Ishikawa (cell line): ENCODE measurements around the gene PNMA6F.

Experiments
- CEBPB ChIP-seq: IDR thresholded peaks from 2 replicates; pipeline ENCODE4 v1.6.1; 2012
- CREB1 ChIP-seq: IDR thresholded peaks from 2 replicates; pipeline ENCODE4 v1.6.1; 2012; ENCODE audit warnings: low read depth
- EGR1 ChIP-seq: IDR thresholded peaks from 2 replicates; pipeline ENCODE4 v1.6.1; 2012
- EP300 ChIP-seq: IDR thresholded peaks from 2 replicates; pipeline ENCODE4 v1.6.1; 2012; ENCODE audit warnings: borderline replicate concordance
- FOXM1 ChIP-seq: IDR thresholded peaks from 2 replicates; pipeline ENCODE4 v1.6.1; 2012; ENCODE audit warnings: low read depth, borderline replicate concordance
- MAX ChIP-seq: IDR thresholded peaks from 2 replicates; pipeline ENCODE4 v1.6.1; 2012
- NFIC ChIP-seq: IDR thresholded peaks from 2 replicates; pipeline ENCODE4 v1.6.1; 2012
- RAD21 ChIP-seq: IDR thresholded peaks from 2 replicates; pipeline ENCODE4 v1.6.1; 2012; ENCODE audit warnings: low read depth
- REST ChIP-seq: IDR thresholded peaks from 2 replicates; pipeline ENCODE4 v1.6.1; 2012; ENCODE audit warnings: low read depth, mild to moderate bottlenecking
- TAF1 ChIP-seq: IDR thresholded peaks from 2 replicates; pipeline ENCODE4 v1.6.1; 2012; ENCODE audit warnings: low read depth, mild to moderate bottlenecking
- TCF12 ChIP-seq: IDR thresholded peaks from 2 replicates; pipeline ENCODE4 v1.6.1; 2012; ENCODE audit warnings: low read depth
- TEAD4 ChIP-seq: IDR thresholded peaks from 2 replicates; pipeline ENCODE4 v1.6.1; 2012
- USF1 ChIP-seq: IDR thresholded peaks from 2 replicates; pipeline ENCODE4 v1.6.1; 2012
- YY1 ChIP-seq: IDR thresholded peaks from 2 replicates; pipeline ENCODE4 v1.6.1; 2012; ENCODE audit warnings: low read depth
- ZBTB7A ChIP-seq: IDR thresholded peaks from 2 replicates; pipeline ENCODE4 v1.6.1; 2012; ENCODE audit warnings: low read depth

The PNMA6F gene

GRCh38 chrX:153321381-153322124 lies at the start of gene PNMA6F:
Gene PNMA6F, minus strand, starts transcription at chrX:153321767. Its CDS starts 1,093 bp downstream, at chrX:153320674.
- TF ChIP-seq RAD21 = no peak
- TF ChIP-seq YY1 = no peak
- TF ChIP-seq REST = no peak
- no peak for TF ChIP-seq MAX
- TF ChIP-seq TCF12 = no peak
- no peak for TF ChIP-seq ZBTB7A
- TF ChIP-seq EGR1 = no peak
- no peak for TF ChIP-seq TAF1
- TF ChIP-seq CREB1 = no peak
- no peak for TF ChIP-seq FOXM1
- TF ChIP-seq NFIC = no peak
- no peak for TF ChIP-seq CEBPB
- no peak for TF ChIP-seq EP300
- no peak for TF ChIP-seq TEAD4

GRCh38 chrX:153371256-153371655 lies 49.7 kb upstream of the PNMA6F start:
- TF ChIP-seq TAF1 (no peak), FOXM1 (no peak), YY1 (no peak), EGR1 (no peak), ZBTB7A (no peak), CREB1 (no peak)

- TF ChIP-seq TEAD4 (no peak), REST (no peak)
Measured at GRCh38 chrX:153370293-153371055, 48.9 kb upstream of the PNMA6F start.

GRCh38 chrX:153366878-153367538 lies 45.4 kb upstream of the PNMA6F start:
- TF ChIP-seq YY1 = no peak

- no peak for TF ChIP-seq CREB1
- TF ChIP-seq MAX = no peak
- no peak for TF ChIP-seq USF1
- TF ChIP-seq TCF12 = no peak
- TF ChIP-seq EGR1 = no peak
Measured at GRCh38 chrX:153366119-153366518, 44.6 kb upstream of the PNMA6F start.

- no peak for TF ChIP-seq RAD21
- no peak for TF ChIP-seq YY1
- no peak for TF ChIP-seq CREB1
- no peak for TF ChIP-seq FOXM1
- TF ChIP-seq TCF12 = no peak
- no peak for TF ChIP-seq EP300
- no peak for TF ChIP-seq USF1
- TF ChIP-seq MAX = no peak
- no peak for TF ChIP-seq REST
- no peak for TF ChIP-seq CEBPB
- no peak for TF ChIP-seq TEAD4
- no peak for TF ChIP-seq TAF1
- TF ChIP-seq EGR1 = no peak
- TF ChIP-seq NFIC = no peak
- no peak for TF ChIP-seq ZBTB7A
Measured at GRCh38 chrX:153365670-153366069, 44.1 kb upstream of the PNMA6F start.
